HL-60 (cell line): ENCODE data around the gene RIMKLA.

Source experiments
- DNase-seq, 2 experiments: peaks; one replicate each; pipeline ENCODE4 v3.0.0-alpha.2; 2010 to 2020; ENCODE audit warnings: low read depth in 1 of 2, low spot score in 1 of 2
- H3K27ac ChIP-seq: fragments of 250-450 bp; sonication (Bioruptor Pico); replicated peaks from 2 replicates; pipeline ENCODE4 v1.5.1; 2020; ENCODE audit warnings: mild to moderate bottlenecking, moderate library complexity
- H3K27me3 ChIP-seq: fragments of 250-450 bp; sonication (Bioruptor Pico); 2 replicates; pipeline ENCODE4 v1.5.1; 2021; ENCODE audit warnings: mild to moderate bottlenecking, moderate library complexity; ENCODE audit not compliant: insufficient read depth, poor library complexity, severe bottlenecking
- H3K4me3 ChIP-seq: replicated peaks from 2 replicates; pipeline ENCODE4 v1.5.1; 2011; ENCODE audit warnings: mild to moderate bottlenecking, control low read depth, low read length; ENCODE audit not compliant: insufficient read depth
- GABPA ChIP-seq: IDR thresholded peaks from 2 replicates; pipeline ENCODE4 v1.6.1; 2012; ENCODE audit warnings: low read depth
- POLR2AphosphoS5 ChIP-seq: IDR thresholded peaks from 2 replicates; pipeline ENCODE4 v1.6.1; 2012; ENCODE audit warnings: low read depth
- SPI1 ChIP-seq: IDR thresholded peaks from 2 replicates; pipeline ENCODE4 v1.6.1; 2012; ENCODE audit warnings: low read depth, mild to moderate bottlenecking, borderline replicate concordance
- TF ChIP-seq, protein P1 (sequence below): IDR thresholded peaks from 2 replicates; pipeline ENCODE4 v1.6.1; 2012; ENCODE audit warnings: low read depth; ENCODE audit not compliant: insufficient replicate concordance
- TF ChIP-seq, protein P2 (sequence below): IDR thresholded peaks from one replicate; pipeline ENCODE4 v1.5.1; 2011; ENCODE audit warnings: low read length, control low read depth, inconsistent platforms; ENCODE audit not compliant: insufficient read depth

The RIMKLA gene

DNA sequence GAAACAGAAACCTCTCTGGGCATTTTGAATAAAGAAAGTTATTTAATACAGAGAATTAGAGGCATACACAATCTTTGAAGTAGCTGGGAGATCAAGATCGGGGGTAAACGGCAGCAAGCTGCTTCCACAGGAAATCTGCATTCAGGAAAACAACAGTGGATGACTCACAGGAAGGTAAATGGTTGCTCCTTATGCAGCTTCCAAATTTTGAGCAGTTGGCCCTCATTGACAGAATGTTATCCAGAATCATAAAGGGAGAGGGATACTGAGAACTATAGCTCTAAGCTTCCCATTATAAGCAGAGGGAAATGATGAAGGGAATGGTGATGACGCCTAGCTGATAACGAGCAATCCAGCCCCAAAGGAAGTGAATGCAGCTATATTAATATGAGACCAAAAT is 46.6 kb downstream of the RIMKLA start:
- TF ChIP-seq, protein P1, sequence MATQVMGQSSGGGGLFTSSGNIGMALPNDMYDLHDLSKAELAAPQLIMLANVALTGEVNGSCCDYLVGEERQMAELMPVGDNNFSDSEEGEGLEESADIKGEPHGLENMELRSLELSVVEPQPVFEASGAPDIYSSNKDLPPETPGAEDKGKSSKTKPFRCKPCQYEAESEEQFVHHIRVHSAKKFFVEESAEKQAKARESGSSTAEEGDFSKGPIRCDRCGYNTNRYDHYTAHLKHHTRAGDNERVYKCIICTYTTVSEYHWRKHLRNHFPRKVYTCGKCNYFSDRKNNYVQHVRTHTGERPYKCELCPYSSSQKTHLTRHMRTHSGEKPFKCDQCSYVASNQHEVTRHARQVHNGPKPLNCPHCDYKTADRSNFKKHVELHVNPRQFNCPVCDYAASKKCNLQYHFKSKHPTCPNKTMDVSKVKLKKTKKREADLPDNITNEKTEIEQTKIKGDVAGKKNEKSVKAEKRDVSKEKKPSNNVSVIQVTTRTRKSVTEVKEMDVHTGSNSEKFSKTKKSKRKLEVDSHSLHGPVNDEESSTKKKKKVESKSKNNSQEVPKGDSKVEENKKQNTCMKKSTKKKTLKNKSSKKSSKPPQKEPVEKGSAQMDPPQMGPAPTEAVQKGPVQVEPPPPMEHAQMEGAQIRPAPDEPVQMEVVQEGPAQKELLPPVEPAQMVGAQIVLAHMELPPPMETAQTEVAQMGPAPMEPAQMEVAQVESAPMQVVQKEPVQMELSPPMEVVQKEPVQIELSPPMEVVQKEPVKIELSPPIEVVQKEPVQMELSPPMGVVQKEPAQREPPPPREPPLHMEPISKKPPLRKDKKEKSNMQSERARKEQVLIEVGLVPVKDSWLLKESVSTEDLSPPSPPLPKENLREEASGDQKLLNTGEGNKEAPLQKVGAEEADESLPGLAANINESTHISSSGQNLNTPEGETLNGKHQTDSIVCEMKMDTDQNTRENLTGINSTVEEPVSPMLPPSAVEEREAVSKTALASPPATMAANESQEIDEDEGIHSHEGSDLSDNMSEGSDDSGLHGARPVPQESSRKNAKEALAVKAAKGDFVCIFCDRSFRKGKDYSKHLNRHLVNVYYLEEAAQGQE = no peak
- TF ChIP-seq GABPA = no peak
- TF ChIP-seq, protein P2, sequence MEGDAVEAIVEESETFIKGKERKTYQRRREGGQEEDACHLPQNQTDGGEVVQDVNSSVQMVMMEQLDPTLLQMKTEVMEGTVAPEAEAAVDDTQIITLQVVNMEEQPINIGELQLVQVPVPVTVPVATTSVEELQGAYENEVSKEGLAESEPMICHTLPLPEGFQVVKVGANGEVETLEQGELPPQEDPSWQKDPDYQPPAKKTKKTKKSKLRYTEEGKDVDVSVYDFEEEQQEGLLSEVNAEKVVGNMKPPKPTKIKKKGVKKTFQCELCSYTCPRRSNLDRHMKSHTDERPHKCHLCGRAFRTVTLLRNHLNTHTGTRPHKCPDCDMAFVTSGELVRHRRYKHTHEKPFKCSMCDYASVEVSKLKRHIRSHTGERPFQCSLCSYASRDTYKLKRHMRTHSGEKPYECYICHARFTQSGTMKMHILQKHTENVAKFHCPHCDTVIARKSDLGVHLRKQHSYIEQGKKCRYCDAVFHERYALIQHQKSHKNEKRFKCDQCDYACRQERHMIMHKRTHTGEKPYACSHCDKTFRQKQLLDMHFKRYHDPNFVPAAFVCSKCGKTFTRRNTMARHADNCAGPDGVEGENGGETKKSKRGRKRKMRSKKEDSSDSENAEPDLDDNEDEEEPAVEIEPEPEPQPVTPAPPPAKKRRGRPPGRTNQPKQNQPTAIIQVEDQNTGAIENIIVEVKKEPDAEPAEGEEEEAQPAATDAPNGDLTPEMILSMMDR = no peak
- TF ChIP-seq SPI1 = no peak
- no peak for TF ChIP-seq POLR2AphosphoS5
- Histone ChIP-seq H3K27me3 (no peaks in the 10 kb centered on the region), H3K27ac (no peak overlapping the region), H3K4me3 (no peak overlapping the region)
- no peak for DNase-seq

DNA sequence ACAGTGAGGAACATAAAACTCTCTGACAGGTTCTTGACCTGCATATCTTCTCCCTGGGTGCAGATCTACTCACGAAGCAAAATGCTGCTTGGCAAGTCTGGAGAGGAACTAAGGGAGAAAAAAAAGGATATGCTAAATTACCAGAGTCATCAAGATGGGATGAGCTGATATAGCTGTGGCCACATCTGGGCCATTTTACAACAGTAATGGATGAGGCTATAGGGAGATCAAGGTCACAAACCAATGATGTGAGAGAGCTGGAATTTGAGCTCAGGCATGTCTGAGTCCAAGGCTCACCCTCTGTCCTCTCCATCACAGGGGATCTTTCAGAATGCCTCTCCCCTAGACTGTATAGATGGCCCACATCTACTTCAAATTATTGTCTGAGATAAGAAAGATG is 49.0 kb downstream of the RIMKLA start:
- no peak for TF ChIP-seq SPI1
- TF ChIP-seq, protein P2 = no peak
- TF ChIP-seq POLR2AphosphoS5 = no peak
- TF ChIP-seq, protein P1 = no peak
- TF ChIP-seq GABPA = no peak
- DNase-seq = no peak
- Histone ChIP-seq H3K27me3 (no peaks in the 10 kb centered on the region), H3K4me3 (no peak overlapping the region), H3K27ac (no peak overlapping the region)

DNA sequence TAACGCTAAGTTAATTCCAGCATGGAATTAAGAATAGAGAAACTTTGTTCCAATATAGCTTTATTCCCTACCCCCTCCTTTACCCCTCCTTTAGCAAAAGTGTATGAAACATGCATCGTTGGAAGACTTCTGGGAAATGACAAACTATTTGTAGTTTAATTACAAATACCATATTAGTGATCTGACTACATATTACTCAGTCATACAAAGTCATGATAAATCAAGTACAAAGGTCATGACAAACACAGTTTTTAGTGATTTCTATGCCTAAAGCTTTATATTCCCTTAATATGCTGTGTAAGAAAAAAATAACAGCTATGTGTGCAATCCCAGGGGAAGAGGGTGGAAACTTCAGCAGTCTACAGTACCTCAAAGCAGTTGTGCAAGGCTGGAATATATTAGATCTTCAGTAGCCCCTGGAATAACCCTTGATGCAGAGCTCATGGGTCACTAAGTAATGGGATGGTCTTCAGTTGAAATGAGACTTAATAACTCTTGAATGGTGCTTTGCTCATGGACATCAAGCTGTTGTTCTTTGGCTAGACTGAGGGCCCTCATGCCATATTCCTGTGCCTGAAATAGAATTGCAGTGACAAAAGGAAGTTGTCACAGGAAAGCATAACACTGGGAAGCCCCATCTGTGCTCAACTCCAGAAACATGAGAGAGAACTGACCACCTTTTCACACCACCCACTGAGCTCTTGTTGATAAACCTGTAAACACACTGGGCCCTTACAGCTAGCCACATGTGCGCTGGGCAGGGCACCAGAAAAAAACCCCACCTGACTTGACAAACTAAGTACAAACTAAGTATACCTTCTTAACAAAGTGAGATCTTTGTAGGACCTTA is 49.9 kb downstream of the RIMKLA start:
- TF ChIP-seq GABPA = no peak
- TF ChIP-seq POLR2AphosphoS5 = no peak
- TF ChIP-seq, protein P2 = no peak
- no peak for TF ChIP-seq SPI1
- TF ChIP-seq, protein P1 = no peak
- H3K4me3 ChIP-seq = no peak overlapping the region
- H3K27ac ChIP-seq = no peak overlapping the region
- DNase-seq = no peak
- no peaks in the 10 kb centered on the region for H3K27me3 ChIP-seq
